Breast epithelium (tissue), 3 donors: Measurements from ENCODE around the gene TCEAL4.

Experiments used
- POLR2A ChIP-seq: fragments of 450-650 bp; IDR thresholded peaks from one replicate; pipeline ENCODE4 v1.6.1; 2016; ENCODE audit warnings: antibody characterized with exemption, mild to moderate bottlenecking, moderate library complexity
- POLR2AphosphoS5 ChIP-seq, 3 donors: sonication (generic); formaldehyde crosslinking; IDR thresholded peaks; one replicate each; pipeline ENCODE4 v1.6.1; 2017; ENCODE audit warnings: antibody characterized with exemption in 3 of 3
- TF ChIP-seq, protein P1 (sequence below), 3 donors: fragments of 450-650 bp; IDR thresholded peaks; one replicate each; pipeline ENCODE4 v1.5.1; 2016 to 2017; ENCODE audit warnings: antibody characterized with exemption in 3 of 3, mild to moderate bottlenecking in 3 of 3, moderate library complexity in 3 of 3

DNA sequence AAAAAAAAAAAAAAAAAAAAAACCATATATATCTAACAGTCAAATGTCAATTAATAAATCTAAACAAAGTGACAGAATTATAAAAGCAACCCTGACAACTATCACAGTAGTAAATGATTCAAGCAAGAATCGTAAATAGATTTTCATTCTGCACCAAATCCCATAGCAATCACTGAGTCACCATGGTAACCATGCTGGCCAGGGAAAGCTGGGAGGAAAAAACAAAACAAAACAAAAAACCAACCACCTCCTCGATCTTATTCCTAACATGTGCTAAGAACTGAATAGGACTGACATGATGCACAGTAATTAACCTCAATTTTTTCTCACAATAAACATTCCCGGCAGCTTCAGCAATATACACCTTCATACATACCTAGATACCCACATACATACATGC lies 35.4 kb upstream of the TCEAL4 start:
- TF ChIP-seq, protein P1, sequence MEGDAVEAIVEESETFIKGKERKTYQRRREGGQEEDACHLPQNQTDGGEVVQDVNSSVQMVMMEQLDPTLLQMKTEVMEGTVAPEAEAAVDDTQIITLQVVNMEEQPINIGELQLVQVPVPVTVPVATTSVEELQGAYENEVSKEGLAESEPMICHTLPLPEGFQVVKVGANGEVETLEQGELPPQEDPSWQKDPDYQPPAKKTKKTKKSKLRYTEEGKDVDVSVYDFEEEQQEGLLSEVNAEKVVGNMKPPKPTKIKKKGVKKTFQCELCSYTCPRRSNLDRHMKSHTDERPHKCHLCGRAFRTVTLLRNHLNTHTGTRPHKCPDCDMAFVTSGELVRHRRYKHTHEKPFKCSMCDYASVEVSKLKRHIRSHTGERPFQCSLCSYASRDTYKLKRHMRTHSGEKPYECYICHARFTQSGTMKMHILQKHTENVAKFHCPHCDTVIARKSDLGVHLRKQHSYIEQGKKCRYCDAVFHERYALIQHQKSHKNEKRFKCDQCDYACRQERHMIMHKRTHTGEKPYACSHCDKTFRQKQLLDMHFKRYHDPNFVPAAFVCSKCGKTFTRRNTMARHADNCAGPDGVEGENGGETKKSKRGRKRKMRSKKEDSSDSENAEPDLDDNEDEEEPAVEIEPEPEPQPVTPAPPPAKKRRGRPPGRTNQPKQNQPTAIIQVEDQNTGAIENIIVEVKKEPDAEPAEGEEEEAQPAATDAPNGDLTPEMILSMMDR (IDR thresholded peaks at IDR 0.05): no peak
- no peak for TF ChIP-seq POLR2A
- no peak for TF ChIP-seq POLR2AphosphoS5 (IDR thresholded peaks at IDR 0.05)
